HCT116 (cell line): ENCODE measurements around the gene TSPEAR. TPM values are rescaled to one million over a fixed set of nuclear protein-coding genes. Genes with fewer than 3 reads are reported as not detected.

Experiments
- ATAC-seq: fragments of 200-7000 bp; cut with Tn5 transposase; 2 replicates; pipeline ENCODE4 v1.9.1; 2020; ENCODE audit warnings: mild to moderate bottlenecking, moderate library complexity
- BruUV-seq: library from RNA; stranded (reverse); fragments of 400-500 nt; replicated peaks from 2 replicates; lab custom pipeline; 2021; lab: Mats Ljungman, UMichigan
- CTCF ChIA-PET: fragments of 300-600 bp; sonication (Branson Sonifier 250); formaldehyde crosslinking; loops from one replicate; lab custom pipeline; 2021; ENCODE audit warnings: antibody characterized with exemption; lab: Charles Lee
- POLR2A ChIA-PET: fragments of 300-600, 350-600 bp; sonication (Branson Sonifier 250); formaldehyde crosslinking; loops from one replicate; lab custom pipeline; 2021; ENCODE audit warnings: antibody characterized with exemption; lab: Charles Lee
- RAD21 ChIA-PET, 2 experiments: fragments of 300-600 bp; sonication (Branson Sonifier 250); formaldehyde crosslinking; loops; one replicate each; lab custom pipeline; 2023; ENCODE audit warnings: low total read pairs in 2 of 2; ENCODE audit not compliant: uncharacterized antibody in 2 of 2, unreplicated experiment in 2 of 2, low non-redundant PET in 1 of 2; lab: Charles Lee
- DNase-seq: peaks from one replicate; pipeline ENCODE4 v3.0.0-alpha.2; 2010; ENCODE audit warnings: low read depth, low spot score
- H2AFZ ChIP-seq: fragments of 200-600 bp; shearing (Covaris generic), sonication (generic); 2 replicates; pipeline ENCODE4 v1.6.1; 2017; ENCODE audit warnings: low read depth, mixed run types, mixed read lengths, antibody characterized with exemption, low read length; ENCODE audit not compliant: poor library complexity, severe bottlenecking
- H3K27ac ChIP-seq: 2 replicates; pipeline ENCODE4 v1.5.1; 2012; ENCODE audit warnings: low read depth, low read length
- H3K27me3 ChIP-seq: fragments of 200-600 bp; sonication (generic); 2 replicates; pipeline ENCODE4 v1.6.1; 2016; ENCODE audit warnings: mixed run types, low read length, mixed read lengths; ENCODE audit not compliant: insufficient read depth
- H3K36me3 ChIP-seq, 2 experiments: fragments of 200-500 bp in 1 of 2; fragments of 200-600 bp in 1 of 2; sonication (Bioruptor generic) in 1 of 2; sonication (generic) in 1 of 2; 2 replicates each; pipeline versions ENCODE4 v1.5.1 to v1.6.1; 2014 to 2016; ENCODE audit warnings: low read length in 2 of 2, inconsistent platforms in 1 of 2, mixed read lengths in 1 of 2, mixed run types in 1 of 2; ENCODE audit not compliant: insufficient read depth in 2 of 2, control insufficient read depth in 1 of 2
- H3K4me1 ChIP-seq, 2 experiments: fragments of 200-600 bp in 1 of 2; sonication (generic) in 1 of 2; 2 replicates each; pipeline versions ENCODE4 v1.5.1 to v1.6.1; 2012 to 2017; ENCODE audit warnings: low read length in 2 of 2, inconsistent platforms in 1 of 2, mild to moderate bottlenecking in 1 of 2, mixed read lengths in 1 of 2, mixed run types in 1 of 2, moderate library complexity in 1 of 2; ENCODE audit not compliant: insufficient read depth in 2 of 2, control insufficient read depth in 1 of 2
- H3K4me2 ChIP-seq: fragments of 200-600 bp; sonication (generic); 2 replicates; pipeline ENCODE4 v1.6.1; 2017; ENCODE audit warnings: mixed run types, low read length, mixed read lengths
- H3K4me3 ChIP-seq, 2 experiments: fragments of 200-600 bp in 1 of 2; sonication (generic) in 1 of 2; replicated peaks in 1 of 2; 2 replicates each; pipeline ENCODE4 v1.5.1; 2011 to 2016; ENCODE audit warnings: low read length in 2 of 2, control low read depth in 1 of 2, low read depth in 1 of 2, mild to moderate bottlenecking in 1 of 2, mixed read lengths in 1 of 2, mixed run types in 1 of 2
- H3K79me2 ChIP-seq: fragments of 200-600 bp; sonication (generic); 2 replicates; pipeline ENCODE4 v1.6.1; 2017; ENCODE audit warnings: mild to moderate bottlenecking, mixed run types, low read length, moderate library complexity, mixed read lengths; ENCODE audit not compliant: insufficient read depth
- H3K9ac ChIP-seq: fragments of 200-600 bp; sonication (generic); 2 replicates; pipeline ENCODE4 v1.6.1; 2016; ENCODE audit warnings: low read length, mixed read lengths
- H3K9me2 ChIP-seq: fragments of 200-600 bp; sonication (generic), shearing (Covaris generic); 2 replicates; pipeline ENCODE4 v1.6.1; 2017; ENCODE audit warnings: mixed run types, mild to moderate bottlenecking, moderate library complexity; ENCODE audit not compliant: insufficient read depth
- H3K9me3 ChIP-seq, 2 experiments: fragments of 200-500 bp in 1 of 2; fragments of 200-600 bp in 1 of 2; sonication (Bioruptor generic) in 1 of 2; sonication (generic) in 1 of 2; 2 replicates each; pipeline ENCODE4 v1.6.1; 2014 to 2017; ENCODE audit warnings: low read length in 2 of 2, mixed read lengths in 2 of 2, inconsistent platforms in 1 of 2, low read depth in 1 of 2, mild to moderate bottlenecking in 1 of 2, mixed run types in 1 of 2, moderate library complexity in 1 of 2; ENCODE audit not compliant: control insufficient read depth in 1 of 2, insufficient read depth in 1 of 2
- H4K20me1 ChIP-seq: fragments of 200-600 bp; sonication (generic), shearing (Covaris generic); 2 replicates; pipeline ENCODE4 v1.6.1; 2017; ENCODE audit warnings: mixed run types, mild to moderate bottlenecking, moderate library complexity; ENCODE audit not compliant: insufficient read depth
- CBX3 ChIP-seq: IDR thresholded peaks from 2 replicates; pipeline ENCODE4 v1.6.1; 2012; ENCODE audit warnings: low read depth
- CEBPB ChIP-seq: IDR thresholded peaks from 2 replicates; pipeline ENCODE4 v1.6.1; 2012; ENCODE audit warnings: low read depth
- CTCF ChIP-seq, 3 experiments: fragments of 200-600 bp in 1 of 3; sonication (generic) in 1 of 3; IDR thresholded peaks in 2 of 3; conservative IDR thresholded peaks in 1 of 3; 2 replicates each; pipeline ENCODE4 v1.5.1; 2012 to 2017; ENCODE audit warnings: low read depth in 2 of 3, low read length in 2 of 3, antibody characterized with exemption in 1 of 3, borderline replicate concordance in 1 of 3, control low read depth in 1 of 3, mild to moderate bottlenecking in 1 of 3, mixed read lengths in 1 of 3, mixed run types in 1 of 3, moderate library complexity in 1 of 3; ENCODE audit not compliant: insufficient read depth in 1 of 3
- EGR1 ChIP-seq: IDR thresholded peaks from 2 replicates; pipeline ENCODE4 v1.6.1; 2012; ENCODE audit warnings: low read depth
- EZH2phosphoT487 ChIP-seq: fragments of 200-600 bp; IDR thresholded peaks from 2 replicates; pipeline ENCODE4 v1.6.1; 2018; ENCODE audit warnings: antibody characterized with exemption, borderline replicate concordance
- FOSL1 ChIP-seq: IDR thresholded peaks from 2 replicates; pipeline ENCODE4 v1.6.1; 2012; ENCODE audit warnings: low read depth
- JUND ChIP-seq: IDR thresholded peaks from 2 replicates; pipeline ENCODE4 v1.6.1; 2012
- POLR2A ChIP-seq: IDR thresholded peaks from 2 replicates; pipeline ENCODE4 v1.7.0; 2011; ENCODE audit warnings: borderline replicate concordance; ENCODE audit not compliant: insufficient read depth, insufficient read length; ENCODE audit errors: extremely low read depth
- POLR2AphosphoS5 ChIP-seq: IDR thresholded peaks from 2 replicates; pipeline ENCODE4 v1.6.1; 2011; ENCODE audit warnings: mild to moderate bottlenecking, low read depth, low read length, moderate library complexity
- RAD21 ChIP-seq: IDR thresholded peaks from 2 replicates; pipeline ENCODE4 v1.6.1; 2012; ENCODE audit warnings: low read depth, mild to moderate bottlenecking
- REST ChIP-seq: IDR thresholded peaks from 2 replicates; pipeline ENCODE4 v1.6.1; 2012; ENCODE audit warnings: low read depth
- SIN3A ChIP-seq: IDR thresholded peaks from 2 replicates; pipeline ENCODE4 v1.6.1; 2012; ENCODE audit warnings: low read depth
- SP1 ChIP-seq: IDR thresholded peaks from 2 replicates; pipeline ENCODE4 v1.6.1; 2012; ENCODE audit warnings: low read depth
- SRF ChIP-seq: IDR thresholded peaks from 2 replicates; pipeline ENCODE4 v1.6.1; 2012; ENCODE audit warnings: low read depth
- TCF7L2 ChIP-seq: IDR thresholded peaks from 2 replicates; pipeline ENCODE4 v1.7.0; 2011; ENCODE audit warnings: borderline replicate concordance, inconsistent platforms; ENCODE audit not compliant: insufficient read depth, insufficient read length; ENCODE audit errors: extremely low read depth
- YY1 ChIP-seq: IDR thresholded peaks from 2 replicates; pipeline ENCODE4 v1.6.1; 2011; ENCODE audit warnings: low read length, low read depth, moderate library complexity, mild to moderate bottlenecking; ENCODE audit not compliant: insufficient replicate concordance; ENCODE audit errors: extremely low read depth
- ZFX ChIP-seq: fragments of 450-650 bp; IDR thresholded peaks from 2 replicates; pipeline ENCODE4 v1.6.1; 2017
- ZNF274 ChIP-seq: fragments of 200-500 bp; sonication (Bioruptor generic); IDR thresholded peaks from 2 replicates; pipeline ENCODE4 v1.6.1; 2014; ENCODE audit warnings: mild to moderate bottlenecking, low read depth, low read length, inconsistent platforms
- intact Hi-C: fragments of 100-400 bp; cut with micrococcal nuclease; formaldehyde crosslinking; loops from 2 replicates; pipeline ENCODE4 v1.10.0; 2022
- total RNA-seq: library from RNA; stranded (reverse); gene quantifications from one replicate; pipeline ENCODE4 v1.2.1, GENCODE V29; 2021; ENCODE audit not compliant: unreplicated experiment
- TF ChIP-seq, protein P1 (sequence below): IDR thresholded peaks from 2 replicates; pipeline ENCODE4 v1.6.1; 2011; ENCODE audit warnings: mild to moderate bottlenecking, low read length, moderate library complexity; ENCODE audit not compliant: insufficient replicate concordance; ENCODE audit errors: extremely low read depth

Gene TSPEAR
- total RNA-seq, 1 experiment from 2014 or later = not detected

DNA sequence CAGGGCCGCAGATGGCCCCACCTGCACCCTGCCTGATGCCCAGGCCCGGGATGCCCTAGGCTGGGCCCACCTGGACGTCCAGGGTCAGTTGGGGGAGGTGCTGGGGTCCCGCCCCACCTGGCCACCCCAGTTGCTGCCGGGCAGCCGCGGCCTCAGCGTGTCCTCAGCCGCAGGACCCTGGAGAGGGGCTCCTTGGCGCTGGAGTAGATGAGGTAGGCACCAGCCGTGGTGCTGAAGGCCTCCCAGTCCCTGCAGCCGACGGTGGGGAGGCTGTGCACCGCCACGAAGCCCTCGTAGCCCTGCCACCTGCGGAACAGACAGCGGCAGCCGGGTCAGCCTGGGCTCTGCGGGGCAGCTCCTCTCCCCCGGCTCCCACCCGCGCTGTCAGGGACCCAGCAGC lies 211.7 kb downstream of the TSPEAR start (continued):
- TF ChIP-seq FOSL1 (no peak), CEBPB (no peak), YY1 (no peak), SP1 (no peak)
- TF ChIP-seq, all 23 proteins: peak for 0

DNA sequence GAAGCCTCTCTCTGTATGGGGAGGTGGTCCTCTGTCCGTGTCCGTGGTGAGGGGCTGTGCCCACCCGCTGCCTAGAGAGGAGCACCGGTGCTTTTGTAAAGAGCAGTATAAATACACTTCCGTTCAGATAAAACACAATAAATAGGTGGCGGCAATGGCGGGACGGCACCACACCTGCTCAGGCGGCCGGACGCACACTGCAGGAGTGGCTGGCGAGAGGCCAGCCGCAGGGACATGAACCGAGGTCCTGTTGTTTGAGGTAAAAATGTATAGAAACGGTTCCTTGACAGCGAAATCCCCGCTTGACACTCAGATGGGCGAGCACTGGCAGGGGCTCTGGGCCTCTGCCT lies 212.2 kb downstream of the TSPEAR start:
- Histone ChIP-seq H3K4me3 (no peak overlapping the region), H3K79me2 (no peaks in the 10 kb centered on the region), H4K20me1 (no peaks in the 10 kb centered on the region), H2AFZ (no peak overlapping the region), H3K4me1 (no peaks in the 10 kb centered on the region), H3K27me3 (peaks cover 19% of the 10 kb centered on the region; the same call in 1 of the 2 replicates), H3K9me2 (no peaks in the 10 kb centered on the region), H3K4me2 (no peak overlapping the region), H3K36me3 (no peaks in the 10 kb centered on the region), H3K27ac (no peak overlapping the region), H3K9ac (no peak overlapping the region), H3K9me3 (no peaks in the 10 kb centered on the region)
- no peak for TF ChIP-seq POLR2AphosphoS5
- TF ChIP-seq REST = no peak
- TF ChIP-seq CEBPB = no peak
- no peak for TF ChIP-seq EZH2phosphoT487
- no peak for TF ChIP-seq SP1
- no peak for TF ChIP-seq TCF7L2
- TF ChIP-seq JUND = no peak
- no peak for TF ChIP-seq SRF
- no peak for TF ChIP-seq ZNF274
- TF ChIP-seq CTCF (IDR thresholded peaks at IDR 0.05 in 2 of 3, conservative IDR thresholded peaks at IDR 0.05 in 1 of 3; ENCODE audit: borderline replicate concordance in 1 of 3, insufficient read depth in 1 of 3, low read depth in 2 of 3, low read length in 2 of 3) = no peak
- TF ChIP-seq, protein P1, sequence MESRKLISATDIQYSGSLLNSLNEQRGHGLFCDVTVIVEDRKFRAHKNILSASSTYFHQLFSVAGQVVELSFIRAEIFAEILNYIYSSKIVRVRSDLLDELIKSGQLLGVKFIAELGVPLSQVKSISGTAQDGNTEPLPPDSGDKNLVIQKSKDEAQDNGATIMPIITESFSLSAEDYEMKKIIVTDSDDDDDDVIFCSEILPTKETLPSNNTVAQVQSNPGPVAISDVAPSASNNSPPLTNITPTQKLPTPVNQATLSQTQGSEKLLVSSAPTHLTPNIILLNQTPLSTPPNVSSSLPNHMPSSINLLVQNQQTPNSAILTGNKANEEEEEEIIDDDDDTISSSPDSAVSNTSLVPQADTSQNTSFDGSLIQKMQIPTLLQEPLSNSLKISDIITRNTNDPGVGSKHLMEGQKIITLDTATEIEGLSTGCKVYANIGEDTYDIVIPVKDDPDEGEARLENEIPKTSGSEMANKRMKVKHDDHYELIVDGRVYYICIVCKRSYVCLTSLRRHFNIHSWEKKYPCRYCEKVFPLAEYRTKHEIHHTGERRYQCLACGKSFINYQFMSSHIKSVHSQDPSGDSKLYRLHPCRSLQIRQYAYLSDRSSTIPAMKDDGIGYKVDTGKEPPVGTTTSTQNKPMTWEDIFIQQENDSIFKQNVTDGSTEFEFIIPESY = no peak
- TF ChIP-seq EGR1 = no peak
- no peak for TF ChIP-seq RAD21
- TF ChIP-seq ZFX = no peak
- TF ChIP-seq POLR2A = no peak
- no peak for TF ChIP-seq SIN3A
- no peak for TF ChIP-seq YY1
- no peak for TF ChIP-seq CBX3
- BruUV-seq = no TSS peak
- no peak for DNase-seq
- ATAC-seq = no peak
- intact Hi-C loops = no loop called here
- ChIA-PET POLR2A (no interaction called here), RAD21 (no interaction called here), CTCF (no interaction called here)
